HG03457 (cell line): Measurements from ENCODE around the gene ELL2.
"Not testable (repeated sequence)": the region's sequence is repeated elsewhere in the genome, so short reads cannot be mapped to it uniquely, and the experiment has no call there.

ENCODE experiments used
- ATAC-seq: cut with Tn5 transposase; IDR thresholded peaks from one replicate; pipeline ENCODE4 v1.9.1; 2021; ENCODE audit warnings: moderate number of reproducible peaks; ENCODE audit not compliant: unreplicated experiment

ELL2 gene

DNA sequence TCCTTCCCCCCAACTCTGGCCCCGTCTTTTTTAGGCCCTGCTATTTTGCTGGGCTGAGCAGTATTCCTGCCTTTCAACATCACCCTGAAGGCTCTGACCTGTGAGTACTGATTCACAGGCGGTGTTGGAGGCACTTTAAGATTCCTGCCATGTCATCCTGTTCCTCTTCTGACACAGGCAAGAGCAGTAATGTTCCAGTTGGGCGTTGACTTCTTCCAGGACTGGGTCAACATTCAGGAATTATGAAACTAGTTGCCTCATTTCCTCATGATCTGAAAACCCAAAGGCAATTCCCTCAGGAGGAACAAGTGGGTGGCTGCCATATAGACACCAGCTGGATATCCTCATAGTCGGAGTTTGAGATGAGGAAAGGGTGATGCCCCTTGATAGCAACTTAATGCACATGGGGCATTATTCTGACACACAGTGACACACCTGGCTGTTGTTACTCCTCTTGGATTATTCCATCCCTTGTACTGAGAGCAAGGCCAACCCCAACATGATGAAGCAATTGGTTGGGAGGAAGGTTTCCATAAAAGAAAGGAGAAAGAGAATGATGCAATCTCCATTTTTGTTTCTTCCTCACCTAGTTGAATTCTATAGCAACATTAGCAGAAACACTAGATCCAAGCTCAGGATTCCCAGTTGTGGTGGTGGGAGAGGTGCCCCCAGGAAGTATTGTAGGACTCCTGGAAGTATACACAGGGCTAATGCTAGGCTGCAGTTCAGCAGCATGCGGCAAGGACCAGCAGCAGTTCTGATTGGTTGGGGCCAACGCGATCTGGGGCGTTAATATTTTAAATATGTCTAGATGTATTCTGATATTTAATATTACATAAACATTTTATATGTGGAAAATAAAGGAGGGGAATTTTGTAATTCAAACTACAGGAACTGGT, 119.5 kb downstream of the ELL2 start:
- no peak for ATAC-seq

DNA sequence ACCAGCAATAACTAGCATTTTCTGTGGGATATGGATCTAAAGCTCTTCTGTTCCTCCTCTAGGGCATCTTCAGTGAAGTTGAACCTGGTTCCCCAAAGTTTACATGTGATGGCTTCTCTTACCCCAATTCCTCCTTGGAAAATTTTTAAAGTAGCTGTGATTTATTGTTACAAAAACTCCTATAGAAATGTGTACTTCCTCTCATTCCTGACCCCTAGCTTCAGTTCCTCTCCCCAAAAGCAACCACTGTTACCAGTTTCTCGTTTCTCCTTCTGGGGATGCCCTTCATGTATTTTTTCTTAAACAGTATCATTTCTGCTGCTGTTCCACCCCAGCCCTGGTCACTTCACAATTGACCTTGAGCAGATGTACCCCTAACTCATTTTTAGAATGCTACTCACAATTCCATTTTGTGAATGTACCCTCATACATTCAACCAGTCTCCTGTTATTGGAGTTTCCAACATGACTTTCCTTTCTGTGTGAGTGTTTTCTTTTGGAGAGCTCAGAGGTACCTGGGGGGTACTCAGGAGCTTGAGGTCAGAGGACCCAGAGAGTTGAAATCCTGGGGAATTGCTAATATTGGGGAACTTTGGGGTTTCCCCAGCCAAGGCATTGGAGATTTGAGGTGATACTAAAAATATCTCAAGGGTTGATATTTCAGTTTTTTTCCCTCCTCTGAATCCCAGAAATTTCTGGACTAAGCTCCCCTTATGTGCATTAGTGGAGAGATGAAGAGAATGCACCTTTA, 120.5 kb downstream of the ELL2 start:
- ATAC-seq = no peak

DNA sequence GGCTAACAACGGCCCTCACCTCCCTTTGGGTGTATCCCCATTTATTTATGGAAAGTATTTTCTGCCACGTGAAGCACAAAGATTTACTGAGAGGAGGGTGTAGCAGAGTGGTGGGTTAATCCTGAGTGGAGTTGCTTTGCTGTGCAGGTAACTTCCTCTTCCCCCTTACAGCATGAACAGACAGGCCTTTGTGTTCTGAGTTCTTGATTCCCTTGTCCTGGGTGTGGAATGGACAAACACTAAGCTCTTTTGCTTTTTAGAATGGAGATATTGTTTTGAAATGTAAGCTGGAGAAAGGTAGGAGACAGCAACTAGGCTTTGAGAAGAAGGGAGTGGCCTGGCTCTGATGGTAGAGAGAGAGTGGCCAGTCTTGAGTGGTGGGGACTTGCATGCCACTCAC, 122.0 kb downstream of the ELL2 start:
- no peak for ATAC-seq

DNA sequence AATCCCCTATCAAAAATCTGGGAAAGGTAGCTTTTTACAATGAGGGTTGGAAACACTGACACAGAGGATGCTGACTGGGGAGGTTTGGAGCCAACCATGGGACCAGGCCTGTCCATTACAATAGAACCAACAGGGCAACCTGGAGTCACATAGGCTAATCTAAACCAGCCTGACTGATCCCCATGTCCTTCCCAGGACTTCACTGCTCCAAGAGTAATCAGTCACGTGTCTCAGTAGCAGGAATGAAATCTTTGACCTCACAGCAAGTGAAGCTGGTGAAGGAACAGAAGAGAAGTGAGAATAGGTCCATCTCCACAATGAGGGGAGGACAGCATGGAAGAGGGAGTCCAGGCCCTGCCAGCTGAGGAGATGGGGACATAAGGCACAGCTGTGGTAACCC, 123.1 kb downstream of the ELL2 start:
- no peak for ATAC-seq

DNA sequence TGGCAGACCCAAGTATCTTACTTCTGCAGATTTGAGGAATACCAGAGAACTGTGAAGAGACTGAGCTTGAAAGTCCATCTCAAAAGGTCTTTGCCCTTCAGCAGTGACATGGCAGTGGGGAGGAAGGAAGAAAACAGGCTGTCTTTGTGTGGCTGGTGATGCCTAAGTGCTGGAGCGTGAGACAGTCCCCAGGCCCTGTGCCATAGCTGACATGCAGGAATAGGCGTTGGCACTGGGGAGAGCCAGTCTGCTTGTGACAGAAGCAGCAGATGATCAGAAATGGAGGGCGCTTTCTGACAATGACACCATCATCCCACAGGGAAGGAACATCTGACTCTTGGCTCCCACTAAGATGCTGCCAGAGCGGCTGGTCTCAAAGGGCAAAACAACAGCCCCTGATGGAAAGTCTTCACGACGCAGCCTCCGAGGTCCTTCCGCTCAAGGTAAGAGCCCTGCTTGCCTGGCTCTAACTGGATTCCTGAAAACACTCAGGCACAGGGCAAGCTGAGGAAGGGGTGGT, 123.6 kb downstream of the ELL2 start:
- no peak for ATAC-seq

DNA sequence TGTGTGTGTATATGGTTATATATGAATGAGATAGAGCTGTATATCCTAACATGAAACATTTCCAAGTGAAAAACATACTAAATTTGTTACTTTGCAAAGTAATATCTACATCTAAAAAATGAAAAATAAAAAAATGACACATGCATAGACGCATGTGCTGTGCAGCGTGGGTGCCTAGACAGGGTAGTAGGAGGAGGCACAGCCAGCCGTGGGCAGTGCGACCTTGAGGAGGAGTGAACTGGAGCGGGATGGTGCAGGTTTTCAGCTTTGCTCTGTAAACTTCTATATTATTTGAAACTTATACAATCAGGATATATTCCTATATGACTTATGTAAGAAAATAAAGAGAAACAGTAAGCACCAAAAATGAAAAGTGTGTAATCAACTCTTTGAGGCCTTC, 124.2 kb downstream of the ELL2 start:
- no peak for ATAC-seq

DNA sequence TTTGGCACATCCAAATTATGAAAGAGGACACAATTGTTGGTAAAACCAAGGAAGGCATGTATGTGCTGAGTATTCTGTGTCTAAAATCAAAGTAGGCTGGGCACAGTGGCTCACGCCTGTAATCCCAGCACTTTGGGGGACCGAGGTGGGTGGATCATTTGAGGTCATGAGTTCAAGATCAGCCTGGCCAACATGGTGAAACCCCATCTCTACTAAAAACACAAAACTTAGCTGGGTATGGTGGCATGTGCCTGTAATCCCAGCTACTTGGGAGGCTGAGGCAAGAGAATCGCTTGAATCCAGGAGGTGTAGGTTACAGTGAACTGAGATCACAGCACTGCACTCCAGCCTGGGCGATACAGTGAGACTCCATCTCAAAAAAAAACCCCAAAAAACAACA, 124.7 kb downstream of the ELL2 start:
- not testable (repeated sequence) for ATAC-seq

DNA sequence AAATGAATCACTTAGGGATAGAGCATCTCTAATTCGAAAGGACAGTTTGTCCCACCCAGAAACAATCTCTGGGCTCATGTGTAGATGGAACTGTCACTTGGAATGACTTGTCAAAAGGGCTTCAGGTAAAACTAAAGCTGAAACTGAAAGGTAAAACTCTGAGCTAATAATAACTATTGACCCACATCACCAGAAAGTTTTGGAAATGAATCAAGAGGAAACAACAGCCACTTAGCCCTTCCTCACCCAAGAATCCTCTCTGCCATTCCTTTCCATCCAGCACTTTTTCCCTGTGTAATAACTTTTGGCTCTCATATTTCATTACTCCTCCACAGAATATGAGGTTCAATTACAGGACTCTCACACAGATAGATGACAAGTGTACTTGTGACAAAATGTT, 125.1 kb downstream of the ELL2 start:
- no peak for ATAC-seq

DNA sequence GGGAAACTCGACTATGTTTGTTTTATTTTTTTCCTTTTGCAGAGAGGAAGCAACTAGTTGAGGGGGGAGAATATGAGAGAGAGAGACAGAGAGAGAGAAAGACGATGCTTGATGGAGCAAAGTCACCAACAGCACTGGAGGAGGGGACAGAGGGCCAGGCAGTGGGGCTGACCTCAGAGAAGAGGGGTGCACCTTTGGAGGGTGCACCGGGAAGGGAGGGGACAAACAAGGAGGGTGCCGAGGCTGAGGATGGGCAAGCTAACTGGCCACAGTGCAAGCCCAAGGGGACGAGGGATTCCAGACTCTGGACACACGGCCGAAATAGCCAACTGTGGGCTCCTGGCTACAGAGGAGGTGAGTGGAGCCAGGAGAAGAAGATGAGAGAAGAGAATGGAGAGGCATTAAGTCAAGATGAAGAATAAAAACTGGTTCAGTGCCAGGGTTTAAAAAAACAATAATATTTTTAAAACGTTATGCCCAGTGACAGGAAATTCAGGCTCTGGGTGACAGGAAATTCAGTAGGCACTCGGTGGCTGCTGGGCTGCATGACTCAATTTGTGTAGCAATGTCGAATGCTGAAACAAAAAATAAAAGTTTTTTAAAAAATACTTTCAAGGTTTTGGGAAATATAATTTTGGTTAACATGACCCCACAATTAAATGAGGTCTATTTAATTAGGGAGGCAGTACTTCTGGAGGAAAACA, 125.8 kb downstream of the ELL2 start:
- ATAC-seq = no peak
